ENCODE data around the gene UNC45A.
"Not testable (repeated sequence)": the region's sequence is repeated elsewhere in the genome, so short reads cannot be mapped to it uniquely, and the experiment has no call there.

The UNC45A gene

DNA sequence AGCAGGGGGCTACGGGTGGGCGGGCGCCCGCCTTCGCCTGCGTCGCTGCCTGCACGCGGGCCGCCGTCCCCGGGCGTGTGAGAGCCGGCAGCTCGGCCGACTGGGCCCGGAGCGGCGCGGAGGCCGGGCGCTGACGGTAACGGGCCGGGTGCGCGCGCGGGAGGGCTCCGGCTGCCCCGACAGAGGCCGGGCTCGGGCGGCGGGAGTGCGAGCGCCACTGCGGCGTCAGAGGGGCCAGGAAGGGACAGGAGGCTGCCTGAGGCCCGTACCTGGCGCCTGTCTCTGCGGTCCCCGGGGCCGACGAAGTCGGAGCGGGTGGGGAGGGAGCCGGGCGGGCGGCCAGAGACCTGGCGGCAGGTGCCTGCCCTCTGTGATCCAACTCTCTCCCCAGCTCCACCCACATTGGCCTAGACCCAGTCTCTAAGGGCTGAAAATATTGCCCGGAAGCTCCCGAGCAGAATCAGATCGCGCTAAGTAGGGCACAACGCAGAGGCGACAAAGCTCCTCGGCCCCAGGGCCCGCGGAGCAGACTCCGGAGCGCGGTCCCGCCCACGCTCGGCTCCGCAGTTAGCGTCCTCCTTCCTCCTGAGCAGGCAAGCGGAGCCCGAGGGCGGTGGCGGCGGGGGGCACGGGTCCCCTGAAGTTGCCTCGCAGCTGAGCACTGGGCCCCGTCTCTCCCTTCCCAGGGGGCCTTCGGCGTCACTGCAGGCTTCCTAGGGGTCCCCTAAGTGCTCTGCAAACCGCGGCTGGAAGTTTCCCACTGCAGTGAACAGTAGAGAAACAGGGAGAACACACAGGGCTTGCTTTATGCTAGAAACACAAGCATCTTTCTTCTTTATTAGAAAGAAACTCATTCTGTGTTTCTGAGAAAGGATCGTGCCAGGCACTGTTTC lies 32.0 kb upstream of the UNC45A start, which contains the start of gene MAN2A2:
TSS of gene MAN2A2 (plus strand) at position 463 of the 893 bp plus-strand sequence. CDS start 906 bp downstream, outside the sequence.
- peak; percentile 80 for DNase-seq (ENCODE audit: low read depth)

DNA sequence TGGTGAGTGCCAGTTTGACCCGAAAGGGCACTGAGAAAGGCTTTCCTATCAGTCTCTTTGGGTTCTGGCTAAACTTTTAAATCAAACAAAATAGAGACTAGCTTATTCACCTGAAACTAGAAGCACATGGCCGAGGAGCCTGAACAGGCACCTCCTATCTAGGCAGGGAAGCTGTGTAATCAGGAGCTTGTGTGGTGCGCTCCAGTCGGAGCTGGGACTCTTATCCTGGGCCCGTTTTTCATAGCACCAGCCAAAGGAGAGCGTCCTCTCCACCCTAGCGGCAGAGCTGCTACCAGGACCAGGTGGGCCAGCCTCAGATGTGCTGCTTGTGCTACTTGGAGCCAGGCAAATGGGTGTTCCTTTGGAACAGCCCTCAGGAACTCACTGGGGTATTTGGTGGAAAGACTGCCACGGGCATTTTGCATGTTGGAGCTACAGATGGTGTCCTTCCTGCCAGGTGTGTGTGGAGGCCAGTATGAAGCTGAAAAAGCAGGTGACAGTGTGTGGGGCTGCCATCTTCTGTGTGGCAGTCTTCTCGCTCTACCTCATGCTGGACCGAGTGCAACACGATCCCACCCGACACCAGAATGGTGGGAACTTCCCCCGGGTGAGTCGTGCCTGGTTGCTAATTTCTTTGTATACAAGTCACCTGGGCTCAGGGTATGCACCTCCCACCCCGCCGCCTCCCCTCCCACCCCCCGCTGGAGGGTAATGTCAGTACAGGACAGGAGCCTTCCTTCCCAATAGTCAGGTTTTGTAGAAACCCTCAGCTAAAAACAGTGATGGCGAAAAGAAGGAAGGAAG lies 31.1 kb upstream of the UNC45A start:
- no peak for DNase-seq (ENCODE audit: low read depth)

DNA sequence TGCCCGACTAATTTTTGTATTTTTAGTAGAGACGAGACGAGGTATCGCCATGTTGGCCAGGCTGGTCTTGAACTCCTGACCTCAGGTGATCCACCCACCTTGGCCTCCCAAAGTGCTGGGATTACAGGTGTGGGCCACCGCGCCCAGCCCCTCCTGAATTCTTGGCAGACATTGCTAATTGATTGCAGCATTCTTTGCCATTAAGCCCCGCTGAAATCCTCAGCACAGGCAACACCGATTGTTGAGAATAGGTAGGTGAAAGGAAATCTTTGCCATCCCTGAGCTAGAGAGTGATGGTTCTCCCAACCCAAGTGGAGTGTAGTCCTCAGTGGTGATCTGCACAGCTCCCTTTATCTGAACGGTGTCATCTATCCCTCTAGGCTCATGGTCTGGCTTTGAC lies 30.3 kb upstream of the UNC45A start:
- DNase-seq (ENCODE audit: low read depth): no peak

DNA sequence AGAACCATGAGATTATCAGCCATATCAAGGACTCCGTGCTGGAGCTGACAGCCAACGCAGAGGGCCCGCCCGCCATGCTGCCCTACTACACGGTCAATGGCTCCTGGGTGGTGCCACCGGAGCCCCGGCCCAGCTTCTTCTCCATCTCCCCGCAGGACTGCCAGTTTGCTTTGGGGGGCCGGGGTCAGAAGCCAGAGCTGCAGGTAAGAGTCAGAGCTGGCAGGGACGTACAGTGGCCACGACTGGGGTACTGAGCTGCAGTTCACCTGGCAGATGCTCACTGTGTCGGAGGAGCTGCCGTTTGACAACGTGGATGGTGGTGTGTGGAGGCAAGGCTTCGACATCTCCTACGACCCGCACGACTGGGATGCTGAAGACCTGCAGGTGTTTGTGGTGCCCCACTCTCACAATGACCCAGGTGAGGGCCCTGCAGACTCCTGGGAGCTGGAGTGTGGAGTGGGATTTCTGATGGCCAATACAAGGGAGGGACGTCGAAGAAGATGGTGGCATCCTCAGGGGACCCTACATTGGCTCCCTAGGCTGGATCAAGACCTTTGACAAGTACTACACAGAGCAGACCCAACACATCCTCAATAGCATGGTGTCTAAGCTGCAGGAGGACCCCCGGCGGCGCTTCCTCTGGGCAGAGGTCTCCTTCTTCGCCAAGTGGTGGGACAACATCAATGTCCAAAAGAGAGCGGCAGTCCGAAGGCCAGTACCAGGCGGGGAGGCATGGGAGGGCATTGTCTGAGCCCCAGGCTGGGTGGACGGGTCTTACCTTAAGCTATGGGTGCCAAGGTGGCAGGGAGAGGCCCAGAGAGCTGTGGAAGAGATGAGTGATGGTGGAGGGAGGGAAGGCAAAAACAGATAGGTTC lies 29.5 kb upstream of the UNC45A start:
- DNase-seq (ENCODE audit: low read depth): no peak

DNA sequence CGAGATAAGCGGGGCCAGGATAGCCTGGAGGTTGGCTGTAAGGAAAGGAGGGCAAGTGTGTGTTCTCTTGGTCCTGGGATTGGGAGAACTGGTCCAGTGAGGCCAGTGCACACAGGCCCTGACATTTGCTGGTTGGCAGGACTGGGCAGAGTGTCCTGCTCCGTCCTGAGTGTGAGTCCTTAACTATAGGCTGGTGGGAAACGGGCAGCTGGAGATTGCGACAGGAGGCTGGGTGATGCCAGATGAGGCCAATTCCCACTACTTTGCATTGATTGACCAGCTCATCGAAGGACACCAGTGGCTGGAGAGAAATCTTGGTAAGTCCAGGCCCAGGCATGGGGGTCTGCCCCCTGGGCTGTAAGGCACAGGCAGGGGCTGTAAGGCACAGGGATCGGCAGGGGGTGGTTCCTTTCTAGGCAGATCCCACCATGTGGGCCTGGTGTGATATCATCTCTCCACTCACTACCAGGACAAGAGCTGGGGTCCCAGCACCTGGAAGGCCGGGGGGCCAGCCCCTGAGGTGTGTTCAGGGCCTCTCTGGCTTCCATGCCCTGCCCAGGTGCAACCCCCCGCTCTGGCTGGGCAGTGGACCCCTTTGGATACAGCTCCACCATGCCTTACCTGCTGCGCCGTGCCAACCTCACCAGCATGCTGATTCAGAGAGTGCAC lies 28.8 kb upstream of the UNC45A start:
- no peak for DNase-seq (ENCODE audit: low read depth)

DNA sequence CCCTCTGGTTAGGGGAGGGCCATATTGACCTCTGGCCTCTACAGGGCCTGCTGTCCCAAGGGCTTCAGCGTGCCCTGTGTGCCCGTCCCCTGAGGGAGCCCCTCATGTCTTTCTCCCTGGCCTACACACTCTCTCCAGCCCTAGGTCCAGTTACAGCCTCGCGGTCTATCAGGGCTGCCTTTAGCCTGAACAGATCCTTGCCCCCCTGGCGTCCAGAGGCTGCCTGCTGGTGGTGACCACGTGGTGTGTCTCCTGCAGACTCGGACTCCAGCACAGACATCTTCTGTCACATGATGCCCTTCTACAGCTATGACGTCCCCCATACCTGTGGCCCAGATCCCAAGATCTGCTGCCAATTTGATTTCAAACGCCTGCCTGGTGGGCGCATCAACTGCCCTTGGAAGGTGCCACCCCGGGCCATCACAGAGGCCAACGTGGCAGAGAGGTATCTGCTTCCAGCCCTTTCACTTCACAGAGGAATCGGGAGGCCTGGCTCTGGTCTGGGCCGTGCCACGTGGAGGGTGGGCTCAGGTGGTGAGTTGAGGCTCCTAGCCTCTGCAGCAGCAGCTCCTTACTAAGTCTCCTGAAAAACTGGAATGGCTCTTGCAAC lies 27.9 kb upstream of the UNC45A start:
- DNase-seq (ENCODE audit: low read depth): no peak

DNA sequence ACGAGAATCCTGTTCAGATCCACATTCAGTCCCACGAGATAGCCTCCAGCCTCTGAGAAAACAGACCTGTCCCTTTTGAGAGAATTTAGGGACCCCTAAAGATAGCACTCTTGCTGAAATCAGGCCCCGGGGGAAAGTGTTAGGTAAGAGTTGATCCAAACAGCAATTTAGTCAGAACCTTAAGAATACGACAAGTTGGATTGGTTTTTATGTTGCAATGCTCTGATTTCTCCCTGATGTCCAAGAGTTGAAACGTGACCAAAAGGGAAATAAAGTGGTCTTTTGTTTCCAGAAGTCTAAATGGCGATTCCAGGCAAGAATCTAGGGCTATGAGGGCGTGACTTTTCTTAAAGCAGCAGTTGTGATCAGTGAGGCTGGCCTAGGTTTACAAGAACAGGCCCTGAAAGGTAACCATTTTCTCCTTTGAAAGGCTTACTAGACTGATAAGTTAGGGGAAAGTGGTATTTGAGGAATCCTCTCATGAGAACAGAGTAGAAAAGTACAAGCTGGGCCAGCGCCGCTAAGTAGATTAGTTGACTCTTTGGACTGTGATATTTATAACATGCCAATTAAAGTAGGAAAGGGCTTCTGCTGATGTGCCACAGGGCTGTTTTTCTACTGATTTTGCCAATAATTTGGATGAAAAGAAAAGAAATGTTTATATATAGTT lies 27.1 kb upstream of the UNC45A start:
- no peak for DNase-seq (ENCODE audit: low read depth)

DNA sequence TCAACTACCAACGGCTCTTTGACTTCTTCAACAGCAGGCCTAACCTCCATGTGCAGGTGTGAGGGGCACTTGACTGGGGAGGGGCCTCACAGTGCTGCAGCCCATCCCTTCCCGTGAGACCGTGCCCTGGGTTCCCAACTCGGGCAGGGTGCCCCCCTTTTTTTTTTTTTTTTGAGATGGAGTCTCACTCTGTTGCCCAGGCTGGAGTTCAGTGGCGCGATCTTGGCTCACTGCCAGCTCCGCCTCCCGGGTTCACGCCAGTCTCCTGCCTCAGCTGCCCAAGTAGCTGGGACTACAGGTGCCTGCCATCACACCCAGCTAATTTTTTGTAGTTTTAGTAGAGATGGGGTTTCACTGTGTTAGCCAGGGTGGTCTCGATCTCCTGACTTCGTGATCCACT lies 25.6 kb upstream of the UNC45A start:
- DNase-seq (ENCODE audit: low read depth): not testable (repeated sequence)

DNA sequence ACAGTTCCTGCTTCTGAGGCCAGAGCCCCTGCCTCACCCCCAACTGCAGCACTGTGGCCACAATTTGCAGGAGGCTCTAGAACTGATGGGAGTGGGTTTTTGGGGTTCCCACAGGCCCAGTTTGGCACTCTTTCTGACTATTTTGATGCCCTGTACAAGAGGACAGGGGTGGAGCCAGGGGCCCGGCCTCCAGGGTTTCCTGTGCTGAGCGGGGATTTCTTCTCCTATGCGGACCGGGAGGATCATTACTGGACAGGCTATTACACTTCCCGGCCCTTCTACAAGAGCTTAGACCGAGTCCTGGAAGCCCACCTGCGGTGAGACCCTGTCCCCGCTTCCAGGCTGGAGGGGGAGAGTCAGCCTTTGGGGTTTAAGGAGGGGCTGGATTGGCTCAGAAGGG lies 25.1 kb upstream of the UNC45A start:
- no peak for DNase-seq (ENCODE audit: low read depth)

DNA sequence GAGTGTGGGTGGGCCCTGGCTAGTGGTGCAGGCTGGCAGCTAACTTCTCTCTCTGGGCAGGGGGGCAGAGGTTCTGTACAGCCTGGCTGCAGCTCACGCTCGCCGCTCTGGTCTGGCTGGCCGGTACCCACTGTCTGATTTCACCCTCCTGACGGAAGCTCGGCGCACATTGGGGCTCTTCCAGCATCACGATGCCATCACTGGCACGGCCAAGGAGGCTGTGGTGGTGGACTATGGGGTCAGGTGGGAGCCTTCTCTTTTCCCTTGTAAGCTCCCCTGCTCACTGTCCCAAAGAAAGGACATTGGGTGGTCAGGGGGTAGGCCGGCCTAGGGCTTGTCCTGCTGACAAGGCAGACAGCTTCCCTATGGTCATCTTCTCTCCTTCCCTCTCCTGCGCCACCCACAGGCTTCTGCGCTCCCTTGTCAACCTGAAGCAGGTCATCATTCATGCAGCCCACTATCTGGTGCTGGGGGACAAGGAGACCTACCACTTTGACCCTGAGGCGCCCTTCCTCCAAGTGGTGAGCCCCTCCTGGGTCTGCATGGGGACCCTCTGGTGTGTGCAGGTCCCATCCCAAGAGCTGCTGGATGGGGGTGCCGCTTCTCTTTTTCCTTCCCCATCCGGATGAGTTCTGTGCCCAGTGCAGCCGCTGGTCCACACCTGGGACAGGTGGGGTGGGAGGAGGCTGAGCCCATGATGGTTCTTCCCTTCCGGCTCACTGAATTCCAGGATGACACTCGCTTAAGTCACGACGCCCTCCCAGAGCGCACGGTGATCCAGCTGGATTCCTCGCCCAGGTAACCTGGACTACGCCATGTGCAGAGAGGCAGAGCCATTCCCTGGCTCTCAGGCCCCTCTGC lies 24.4 kb upstream of the UNC45A start:
- no peak for DNase-seq (ENCODE audit: low read depth)

DNA sequence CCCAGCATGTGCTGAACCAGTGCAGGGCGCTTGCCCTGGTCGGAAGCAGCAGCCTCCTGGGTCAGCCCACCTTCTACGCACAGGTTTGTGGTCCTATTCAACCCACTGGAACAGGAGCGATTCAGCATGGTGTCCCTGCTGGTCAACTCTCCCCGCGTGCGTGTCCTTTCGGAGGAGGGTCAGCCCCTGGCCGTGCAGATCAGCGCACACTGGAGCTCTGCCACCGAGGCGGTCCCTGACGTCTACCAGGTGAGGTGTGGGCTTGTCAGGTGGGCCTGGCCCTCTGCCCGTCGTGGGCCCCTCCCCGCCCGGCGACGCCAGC lies 23.8 kb upstream of the UNC45A start:
- DNase-seq (ENCODE audit: low read depth): no peak

DNA sequence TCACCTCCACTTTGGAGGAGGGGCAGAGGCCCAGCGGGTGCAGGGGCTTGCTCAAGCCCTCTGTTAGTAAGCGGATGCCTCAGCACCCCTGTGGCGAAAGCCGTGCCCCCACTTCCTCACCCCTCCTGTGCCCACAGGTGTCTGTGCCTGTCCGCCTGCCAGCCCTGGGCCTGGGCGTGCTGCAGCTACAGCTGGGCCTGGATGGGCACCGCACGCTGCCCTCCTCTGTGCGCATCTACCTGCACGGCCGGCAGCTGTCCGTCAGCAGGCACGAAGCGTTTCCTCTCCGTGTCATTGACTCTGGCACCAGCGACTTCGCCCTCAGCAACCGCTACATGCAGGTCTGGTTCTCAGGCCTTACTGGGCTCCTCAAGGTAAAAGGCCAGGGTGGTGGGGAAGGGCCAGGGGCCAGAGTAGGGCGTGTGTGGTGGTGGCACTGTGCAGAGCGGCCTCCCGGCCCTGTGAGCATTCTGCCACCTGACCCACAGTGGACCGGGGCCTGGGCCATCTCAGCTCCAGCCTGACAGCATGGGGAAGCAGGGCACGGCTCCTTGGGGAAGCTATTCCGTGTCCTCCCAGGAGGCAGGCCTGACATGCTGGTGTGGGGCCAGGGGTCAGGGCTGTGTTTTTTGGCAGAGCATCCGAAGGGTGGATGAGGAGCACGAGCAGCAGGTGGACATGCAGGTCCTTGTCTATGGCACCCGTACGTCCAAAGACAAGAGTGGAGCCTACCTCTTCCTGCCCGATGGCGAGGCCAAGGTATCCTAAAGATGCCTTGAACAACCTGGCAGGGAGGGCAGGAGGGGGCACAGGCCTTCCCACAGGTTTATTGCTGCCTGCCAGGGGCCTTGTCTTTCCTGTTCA lies 22.9 kb upstream of the UNC45A start:
- DNase-seq (ENCODE audit: low read depth): no peak

DNA sequence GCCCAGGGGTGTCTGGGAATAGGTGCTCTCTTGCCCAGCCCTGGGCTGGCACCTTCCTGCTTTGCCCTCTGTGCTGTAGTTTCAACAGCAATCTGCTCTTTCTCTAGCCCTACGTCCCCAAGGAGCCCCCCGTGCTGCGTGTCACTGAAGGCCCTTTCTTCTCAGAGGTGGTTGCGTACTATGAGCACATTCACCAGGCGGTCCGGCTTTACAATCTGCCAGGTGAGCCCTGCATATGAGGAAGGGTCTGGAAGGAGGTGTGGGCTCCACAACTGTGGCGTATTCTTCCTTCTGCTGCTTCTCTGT lies 22.4 kb upstream of the UNC45A start:
- no peak for DNase-seq (ENCODE audit: low read depth)

DNA sequence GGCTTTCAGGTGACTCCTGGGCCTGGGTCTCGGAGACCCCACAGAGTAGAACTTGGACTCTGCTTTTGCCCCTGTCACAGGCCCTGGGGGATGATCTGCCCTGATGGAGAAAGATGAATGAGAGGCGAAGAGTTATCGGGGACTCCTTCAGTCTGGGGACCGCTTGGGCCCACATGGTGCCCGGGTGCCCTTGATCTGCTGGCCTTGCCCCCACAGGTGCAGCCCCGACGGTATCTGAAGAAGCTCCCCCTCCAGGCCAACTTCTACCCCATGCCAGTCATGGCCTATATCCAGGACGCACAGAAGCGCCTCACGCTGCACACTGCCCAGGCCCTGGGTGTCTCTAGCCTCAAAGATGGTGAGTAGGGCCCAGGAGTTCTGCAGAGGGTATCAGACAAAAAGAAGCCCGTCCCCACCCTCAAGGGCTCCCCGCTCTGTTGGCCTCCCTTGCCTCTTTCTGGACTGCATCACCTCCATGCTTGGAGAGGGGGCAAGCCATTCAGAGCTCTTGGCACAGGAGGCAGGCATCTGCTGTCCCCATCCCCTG lies 21.6 kb upstream of the UNC45A start:
- DNase-seq (ENCODE audit: low read depth): no peak

DNA sequence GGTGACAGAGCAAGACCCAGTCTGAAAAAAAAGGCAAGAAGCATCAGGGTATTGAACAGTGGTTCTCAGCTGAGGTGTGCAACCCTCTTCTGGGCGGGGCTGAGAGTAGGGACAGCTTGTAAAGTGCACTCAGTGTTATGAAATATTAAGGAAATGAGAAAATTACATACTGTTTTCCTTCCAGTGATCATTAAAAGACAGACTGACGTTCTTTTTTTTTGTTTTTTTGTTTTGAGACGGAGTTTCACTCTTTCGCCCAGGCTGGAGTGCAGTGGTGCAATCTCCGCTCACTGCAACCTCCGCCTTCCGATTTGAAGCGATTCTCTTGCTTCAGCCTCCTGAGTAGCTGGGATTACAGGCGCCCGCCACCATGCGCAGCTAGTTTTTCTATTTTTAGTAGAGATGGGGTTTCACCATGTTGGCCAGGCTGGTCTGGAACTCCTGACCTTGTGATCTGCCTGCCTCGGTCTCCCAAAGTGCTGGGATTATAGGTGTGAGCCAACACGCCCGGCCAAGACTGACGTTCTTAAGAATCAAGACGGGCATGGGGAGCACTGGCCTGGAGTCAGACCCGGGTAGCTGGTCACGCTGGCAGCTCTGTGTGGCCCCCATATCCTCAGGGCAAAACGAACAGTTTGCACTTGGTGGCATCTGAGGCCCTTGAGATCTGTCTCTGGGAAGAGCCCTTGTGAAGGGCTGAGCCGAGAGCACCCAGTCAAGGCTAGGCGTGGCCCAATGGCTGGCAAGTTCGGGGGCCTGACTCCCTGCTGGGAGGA lies 20.6 kb upstream of the UNC45A start:
- DNase-seq (ENCODE audit: low read depth): no peak

DNA sequence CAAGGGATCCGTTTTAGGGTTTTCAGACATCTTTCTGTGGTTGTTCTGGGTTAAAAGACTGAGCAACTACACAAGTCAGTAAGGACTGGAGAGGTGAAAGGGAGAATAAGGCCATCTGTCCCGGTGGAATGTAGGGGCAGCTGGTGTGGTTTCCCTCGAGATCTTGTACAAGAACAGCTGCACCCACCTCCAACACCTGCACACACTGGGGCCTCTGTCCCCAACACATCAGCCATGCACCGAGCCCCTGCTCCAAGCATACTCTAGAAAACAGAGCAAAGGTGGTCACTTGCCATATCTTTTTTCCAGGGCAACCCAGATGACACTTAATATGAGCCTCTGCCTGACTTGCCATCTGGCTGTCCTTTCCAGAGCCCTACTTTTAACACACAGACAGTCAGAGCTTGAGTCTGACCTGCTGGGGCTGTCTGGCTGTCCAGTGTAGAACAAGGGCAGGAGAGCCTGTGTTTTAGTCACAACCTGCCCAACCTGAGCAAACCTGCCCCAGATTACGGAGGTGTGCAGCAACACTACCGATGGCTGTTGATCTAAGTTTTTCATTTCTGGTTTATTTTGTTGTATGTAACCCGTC lies 19.8 kb upstream of the UNC45A start:
- DNase-seq (ENCODE audit: low read depth): no peak

DNA sequence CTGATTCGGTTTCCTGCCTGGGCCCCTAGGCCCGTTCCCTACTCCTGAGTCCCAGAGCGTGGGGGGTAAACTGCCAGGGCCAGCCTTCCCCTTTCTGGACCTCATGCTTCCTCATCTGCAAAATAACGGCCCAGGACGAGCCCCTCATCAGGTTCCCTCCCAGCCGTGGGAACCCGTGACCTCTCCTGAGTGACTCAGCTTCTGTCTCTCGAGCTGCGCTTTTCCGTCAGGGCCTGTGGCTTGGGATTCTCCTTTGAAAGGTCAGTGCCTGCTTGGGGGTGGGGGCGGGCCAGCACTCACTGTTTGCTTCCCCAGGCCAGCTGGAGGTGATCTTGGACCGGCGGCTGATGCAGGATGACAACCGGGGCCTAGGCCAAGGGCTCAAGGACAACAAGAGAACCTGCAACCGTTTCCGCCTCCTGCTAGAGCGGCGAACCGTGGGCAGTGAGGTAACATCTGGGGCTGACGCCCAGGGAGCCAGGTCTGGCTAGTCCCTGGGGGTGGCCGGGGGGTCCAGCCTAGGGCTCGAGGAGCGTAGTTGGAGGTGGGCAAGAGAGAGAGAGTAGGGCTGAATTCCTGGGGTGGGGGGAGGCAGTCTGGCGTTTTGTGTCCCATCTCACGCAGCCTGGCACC lies 19.2 kb upstream of the UNC45A start:
- no peak for DNase-seq (ENCODE audit: low read depth)
